SH-SY5Y (cell line): ENCODE results near the gene NKD1.

ENCODE experiments used
- GATA2 ChIP-seq: IDR thresholded peaks from 2 replicates; pipeline ENCODE4 v1.6.1; 2011; ENCODE audit warnings: mild to moderate bottlenecking, low read depth, low read length
- GATA3 ChIP-seq: IDR thresholded peaks from 2 replicates; pipeline ENCODE4 v1.6.1; 2011; ENCODE audit warnings: low read depth, mild to moderate bottlenecking, low read length, moderate library complexity

DNA sequence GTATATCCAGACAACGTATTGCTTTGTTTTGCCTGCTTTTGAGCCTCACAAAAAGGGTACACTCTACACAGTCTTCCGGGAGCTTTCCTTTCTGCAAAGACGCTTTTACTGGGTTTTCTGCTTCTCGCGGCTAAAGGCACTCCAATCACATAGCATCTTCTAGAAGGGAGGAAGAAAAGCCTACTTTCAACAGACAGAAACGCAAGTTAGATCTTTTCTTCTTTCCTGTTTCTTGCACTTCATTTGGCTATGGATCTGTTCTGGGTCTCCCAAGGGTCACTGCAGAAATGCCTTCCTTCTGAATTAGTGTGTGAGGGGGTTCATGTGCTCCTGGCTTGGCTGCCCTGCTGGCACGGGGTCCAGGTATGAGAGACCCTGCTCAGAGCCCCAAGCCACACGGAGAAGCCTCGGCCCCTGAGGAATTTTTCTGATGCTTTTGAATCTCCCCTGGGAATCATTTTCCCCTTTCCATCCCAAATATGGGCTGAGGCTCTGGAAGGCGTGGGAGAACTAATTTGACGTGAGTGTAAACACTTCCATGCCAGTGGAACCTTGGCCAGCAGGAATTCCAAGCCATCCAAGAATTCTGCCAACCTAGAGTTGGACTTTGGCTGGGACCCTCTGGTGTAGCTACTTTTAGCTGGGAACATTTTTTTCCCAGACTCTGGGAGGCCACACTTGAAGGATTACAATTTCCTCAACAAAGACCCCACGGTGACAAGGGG, 49.6 kb upstream of the NKD1 start:
- TF ChIP-seq GATA2 (no peak), GATA3 (no peak)
